Hepatocyte (in vitro differentiated cells): ENCODE results near the gene TMEM63B.

Source experiments
- EZH2phosphoT487 ChIP-seq: fragments of 200-600 bp; sonication (generic); IDR thresholded peaks from one replicate; pipeline ENCODE4 v1.6.1; 2018; ENCODE audit warnings: antibody characterized with exemption, mild to moderate bottlenecking, low read depth, moderate library complexity; ENCODE audit not compliant: unreplicated experiment, severe bottlenecking
- TF ChIP-seq, protein P1 (sequence below): fragments of 200-600 bp; sonication (generic); IDR thresholded peaks from 2 replicates; pipeline ENCODE4 v1.5.1; 2016; ENCODE audit warnings: antibody characterized with exemption, mild to moderate bottlenecking; ENCODE audit not compliant: poor library complexity

DNA sequence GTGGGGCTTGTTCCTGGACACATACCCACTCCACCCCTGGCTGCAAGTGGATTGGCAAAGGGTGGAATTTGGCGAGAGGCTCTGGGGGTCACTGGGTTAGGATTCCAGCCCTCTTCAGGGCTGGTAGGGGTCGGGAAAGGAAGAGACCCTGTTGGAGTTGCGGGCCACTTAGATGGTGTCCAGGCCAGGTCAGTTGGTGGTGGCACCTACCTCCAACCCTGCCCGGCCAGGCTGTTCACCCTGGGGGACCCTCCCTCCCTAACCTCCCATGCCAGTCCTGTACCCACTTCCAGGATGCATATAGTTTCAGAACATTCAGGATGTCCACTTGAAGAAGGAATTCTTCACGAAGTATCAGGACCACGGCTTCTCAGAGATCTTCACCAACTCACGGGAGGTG, 52.3 kb downstream of the TMEM63B start:
- TF ChIP-seq, protein P1, sequence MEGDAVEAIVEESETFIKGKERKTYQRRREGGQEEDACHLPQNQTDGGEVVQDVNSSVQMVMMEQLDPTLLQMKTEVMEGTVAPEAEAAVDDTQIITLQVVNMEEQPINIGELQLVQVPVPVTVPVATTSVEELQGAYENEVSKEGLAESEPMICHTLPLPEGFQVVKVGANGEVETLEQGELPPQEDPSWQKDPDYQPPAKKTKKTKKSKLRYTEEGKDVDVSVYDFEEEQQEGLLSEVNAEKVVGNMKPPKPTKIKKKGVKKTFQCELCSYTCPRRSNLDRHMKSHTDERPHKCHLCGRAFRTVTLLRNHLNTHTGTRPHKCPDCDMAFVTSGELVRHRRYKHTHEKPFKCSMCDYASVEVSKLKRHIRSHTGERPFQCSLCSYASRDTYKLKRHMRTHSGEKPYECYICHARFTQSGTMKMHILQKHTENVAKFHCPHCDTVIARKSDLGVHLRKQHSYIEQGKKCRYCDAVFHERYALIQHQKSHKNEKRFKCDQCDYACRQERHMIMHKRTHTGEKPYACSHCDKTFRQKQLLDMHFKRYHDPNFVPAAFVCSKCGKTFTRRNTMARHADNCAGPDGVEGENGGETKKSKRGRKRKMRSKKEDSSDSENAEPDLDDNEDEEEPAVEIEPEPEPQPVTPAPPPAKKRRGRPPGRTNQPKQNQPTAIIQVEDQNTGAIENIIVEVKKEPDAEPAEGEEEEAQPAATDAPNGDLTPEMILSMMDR: no peak
- TF ChIP-seq EZH2phosphoT487: no peak
